Testis (tissue), 2 donors: ENCODE results near the gene ANKRD13D.

Experiments used
- CTCF ChIP-seq, 3 experiments: fragments of 450-650 bp in 2 of 3; fragments of 200-600 bp in 1 of 3; sonication (generic) in 1 of 3; IDR thresholded peaks; one replicate each; pipeline ENCODE4 v1.5.1; 2016 to 2019; ENCODE audit warnings: antibody characterized with exemption in 3 of 3, mild to moderate bottlenecking in 2 of 3, moderate library complexity in 1 of 3
- POLR2A ChIP-seq: fragments of 450-650 bp; IDR thresholded peaks from one replicate; pipeline ENCODE4 v1.6.1; 2017; ENCODE audit warnings: antibody characterized with exemption, mild to moderate bottlenecking, moderate library complexity

- TF ChIP-seq CTCF (IDR thresholded peaks at IDR 0.05) (no peak), POLR2A (no peak)
Measured at GRCh38 chr11:67300256-67300755, 11.2 kb downstream of the ANKRD13D start.
